IMR-90 (cell line): ENCODE measurements around the gene FBXO34. TPM values are rescaled to one million over a fixed set of nuclear protein-coding genes. Genes with fewer than 3 reads are reported as not detected.

ENCODE experiments used
- ATAC-seq: fragments of 200-7000 bp; cut with Tn5 transposase; 2 replicates; pipeline ENCODE4 v1.9.1; 2020; ENCODE audit warnings: low read depth, mild to moderate bottlenecking, moderate library complexity
- BruUV-seq: library from RNA; stranded (reverse); fragments of 400-500 nt; replicated peaks from 2 replicates; lab custom pipeline; 2021; lab: Mats Ljungman, UMichigan
- CTCF ChIA-PET: fragments of 300-600 bp; formaldehyde crosslinking; extraction: SDS; loops from one replicate; lab custom pipeline; 2021; ENCODE audit warnings: antibody characterized with exemption; lab: Yijun Ruan, JAX
- POLR2A ChIA-PET: fragments of 300-600 bp; sonication (Branson Sonifier 250); formaldehyde crosslinking; loops from one replicate; lab custom pipeline; 2022; ENCODE audit warnings: antibody characterized with exemption; ENCODE audit not compliant: unreplicated experiment; lab: Charles Lee
- DNase-seq: peaks from one replicate; pipeline ENCODE4 v3.0.0; 2013
- H2AFZ ChIP-seq: replicated peaks from 2 replicates; pipeline ENCODE3; 2013; ENCODE audit warnings: low read length, mild to moderate bottlenecking; ENCODE audit not compliant: poor library complexity
- H2AK5ac ChIP-seq: 2 replicates; pipeline ENCODE4 v1.6.1; 2013; ENCODE audit warnings: low read depth, low read length, inconsistent platforms
- H2AK9ac ChIP-seq: replicated peaks from 2 replicates; pipeline ENCODE3; 2013; ENCODE audit warnings: mild to moderate bottlenecking, low read depth, low read length, moderate library complexity; ENCODE audit not compliant: poor library complexity
- H2BK120ac ChIP-seq: 2 replicates; pipeline ENCODE4 v1.6.1; 2013; ENCODE audit warnings: low read depth, low read length, inconsistent platforms
- H2BK15ac ChIP-seq: 3 replicates; pipeline ENCODE4 v1.6.1; 2013; ENCODE audit warnings: low read depth, low read length, inconsistent platforms
- H2BK20ac ChIP-seq: 2 replicates; pipeline ENCODE4 v1.6.1; 2013; ENCODE audit warnings: low read depth, mild to moderate bottlenecking, inconsistent platforms, low read length, moderate library complexity
- H2BK5ac ChIP-seq: 2 replicates; pipeline ENCODE4 v1.6.1; 2013; ENCODE audit warnings: mild to moderate bottlenecking, low read depth, low read length, inconsistent platforms; ENCODE audit not compliant: poor library complexity, severe bottlenecking
- H3K14ac ChIP-seq: replicated peaks from 2 replicates; pipeline ENCODE4 v1.6.1; 2013; ENCODE audit warnings: low read depth, low read length, inconsistent platforms
- H3K18ac ChIP-seq: 2 replicates; pipeline ENCODE4 v1.6.1; 2013; ENCODE audit warnings: low read depth, low read length, control low read depth
- H3K23ac ChIP-seq: 2 replicates; pipeline ENCODE4 v1.6.1; 2013; ENCODE audit warnings: low read depth, low read length, inconsistent platforms
- H3K27ac ChIP-seq: 2 replicates; pipeline ENCODE4 v1.5.1; 2013; ENCODE audit warnings: mild to moderate bottlenecking, control low read depth, low read length; ENCODE audit not compliant: insufficient read depth
- H3K27me3 ChIP-seq: 2 replicates; pipeline ENCODE4 v1.6.1; 2013; ENCODE audit warnings: low read length; ENCODE audit not compliant: control insufficient read depth, insufficient read depth
- H3K36me3 ChIP-seq: 2 replicates; pipeline ENCODE4 v1.6.1; 2013; ENCODE audit warnings: low read length, mixed read lengths; ENCODE audit not compliant: control insufficient read depth, insufficient read depth
- H3K4ac ChIP-seq: 2 replicates; pipeline ENCODE4 v1.6.1; 2013; ENCODE audit warnings: low read depth, low read length, inconsistent platforms
- H3K4me1 ChIP-seq: 2 replicates; pipeline ENCODE4 v1.6.1; 2013; ENCODE audit warnings: low read length, mixed read lengths; ENCODE audit not compliant: control insufficient read depth, insufficient read depth
- H3K4me2 ChIP-seq: 2 replicates; pipeline ENCODE4 v1.6.1; 2013; ENCODE audit warnings: low read depth, mild to moderate bottlenecking, control low read depth, low read length, moderate library complexity
- H3K4me3 ChIP-seq: 2 replicates; pipeline ENCODE4 v1.5.1; 2013; ENCODE audit warnings: low read depth, mild to moderate bottlenecking, control low read depth, low read length, moderate library complexity; ENCODE audit not compliant: insufficient read depth
- H3K56ac ChIP-seq: 2 replicates; pipeline ENCODE4 v1.6.1; 2013; ENCODE audit warnings: low read length, inconsistent platforms; ENCODE audit not compliant: insufficient read depth; ENCODE audit errors: extremely low read depth
- H3K79me1 ChIP-seq, 2 experiments: 2 replicates each; pipeline ENCODE4 v1.6.1; 2013; ENCODE audit warnings: low read length in 2 of 2, inconsistent platforms in 1 of 2, low read depth in 1 of 2
- H3K9ac ChIP-seq: 2 replicates; pipeline ENCODE4 v1.6.1; 2013; ENCODE audit warnings: low read depth, low read length, control low read depth
- H3K9me1 ChIP-seq: 2 replicates; pipeline ENCODE4 v1.6.1; 2013; ENCODE audit warnings: low read length, inconsistent platforms; ENCODE audit not compliant: insufficient read depth
- H3K9me3 ChIP-seq: 2 replicates; pipeline ENCODE4 v1.6.1; 2013; ENCODE audit warnings: low read length; ENCODE audit not compliant: control insufficient read depth, insufficient read depth
- H4K20me1 ChIP-seq: 2 replicates; pipeline ENCODE4 v1.6.1; 2013; ENCODE audit warnings: low read length, inconsistent platforms; ENCODE audit not compliant: insufficient read depth
- H4K5ac ChIP-seq: 2 replicates; pipeline ENCODE4 v1.6.1; 2013; ENCODE audit warnings: mild to moderate bottlenecking, low read depth, low read length, control low read depth
- H4K8ac ChIP-seq, 2 experiments: 2 replicates each; pipeline ENCODE4 v1.6.1; 2013; ENCODE audit warnings: low read depth in 2 of 2, low read length in 2 of 2, control low read depth in 1 of 2, inconsistent platforms in 1 of 2
- H4K91ac ChIP-seq: 2 replicates; pipeline ENCODE4 v1.6.1; 2013; ENCODE audit warnings: low read depth, low read length, inconsistent platforms; ENCODE audit not compliant: insufficient read depth
- BHLHE40 ChIP-seq: fragments of 150-350 bp; IDR thresholded peaks from 2 replicates; pipeline ENCODE4 v1.6.1; 2016; ENCODE audit warnings: mild to moderate bottlenecking, low read depth, low read length
- CHD1 ChIP-seq: IDR thresholded peaks from 2 replicates; pipeline ENCODE4 v1.6.1; 2012; ENCODE audit warnings: low read depth, low read length, improper control_type of control experiment
- ELK1 ChIP-seq: fragments of 150-350 bp; IDR thresholded peaks from 2 replicates; pipeline ENCODE4 v1.6.1; 2016; ENCODE audit warnings: low read depth, mild to moderate bottlenecking, low read length, moderate library complexity, borderline replicate concordance
- FOS ChIP-seq: fragments of 150-350 bp; IDR thresholded peaks from 2 replicates; pipeline ENCODE4 v1.6.1; 2016; ENCODE audit warnings: low read depth, low read length
- MAFK ChIP-seq: IDR thresholded peaks from 2 replicates; pipeline ENCODE4 v1.6.1; 2012; ENCODE audit warnings: low read depth, low read length, improper control_type of control experiment
- MAZ ChIP-seq: IDR thresholded peaks from 2 replicates; pipeline ENCODE4 v1.6.1; 2012; ENCODE audit warnings: low read depth, mild to moderate bottlenecking, low read length, improper control_type of control experiment, moderate library complexity, borderline replicate concordance
- MXI1 ChIP-seq: IDR thresholded peaks from 2 replicates; pipeline ENCODE4 v1.6.1; 2012; ENCODE audit warnings: low read depth, mild to moderate bottlenecking, low read length, moderate library complexity, borderline replicate concordance
- NFE2L2 ChIP-seq: fragments of 150-350 bp; IDR thresholded peaks from 2 replicates; pipeline ENCODE4 v1.6.1; 2016; ENCODE audit warnings: low read depth, mild to moderate bottlenecking, low read length
- POLR2A ChIP-seq: IDR thresholded peaks from 2 replicates; pipeline ENCODE4 v1.6.1; 2012; ENCODE audit warnings: mild to moderate bottlenecking, low read depth, low read length
- RAD21 ChIP-seq: IDR thresholded peaks from 2 replicates; pipeline ENCODE4 v1.6.1; 2012; ENCODE audit warnings: low read length, improper control_type of control experiment
- RCOR1 ChIP-seq: IDR thresholded peaks from 2 replicates; pipeline ENCODE4 v1.6.1; 2012; ENCODE audit warnings: mild to moderate bottlenecking, low read length, improper control_type of control experiment; ENCODE audit not compliant: insufficient replicate concordance
- RFX5 ChIP-seq: IDR thresholded peaks from 2 replicates; pipeline ENCODE4 v1.8.0; 2012; ENCODE audit warnings: low read depth, mild to moderate bottlenecking, low read length, moderate library complexity
- SMC3 ChIP-seq: fragments of 150-350 bp; IDR thresholded peaks from 2 replicates; pipeline ENCODE4 v1.6.1; 2016; ENCODE audit warnings: low read depth, mild to moderate bottlenecking, antibody characterized with exemption, low read length, moderate library complexity
- USF2 ChIP-seq: fragments of 150-350 bp; IDR thresholded peaks from 2 replicates; pipeline ENCODE4 v1.6.1; 2017; ENCODE audit warnings: mild to moderate bottlenecking, antibody characterized with exemption, low read length, low read depth
- WGBS, 2 experiments: methylation state at CpG; one replicate each; pipeline versions ENCODE4 v1.1.5 to v1.1.7; 2013; ENCODE audit warnings: missing lambda C conversion rate in 2 of 2; ENCODE audit not compliant: insufficient read length in 1 of 2; ENCODE audit errors: extremely low coverage in 2 of 2; 5-methylcytosine and 5-hydroxymethylcytosine counted together
- dilution Hi-C: fragments of 300-500 bp; cut with HindIII; formaldehyde crosslinking; loops from one replicate; pipeline ENCODE4 v1.14.3; 2018; ENCODE audit warnings: low sequenced_read_pairs; ENCODE audit not compliant: unreplicated experiment
- in situ Hi-C: fragments of 300-500 bp; cut with MboI; formaldehyde crosslinking; loops from 3 replicates; pipeline ENCODE4 v1.14.3; 2019; ENCODE audit warnings: low sequenced_read_pairs, inconsistent platforms, mixed read lengths
- intact Hi-C: fragments of 100-400 bp; cut with micrococcal nuclease; formaldehyde crosslinking; loops from 2 replicates; pipeline ENCODE4 v1.10.0; 2022
- polyA plus RNA-seq, 3 experiments: library from polyadenylated mRNA; depleted of rRNA; stranded (reverse); fragments of >200 nt; gene quantifications; 2 replicates each; pipeline ENCODE4 v1.2.3, GENCODE V29; 2012; ENCODE audit warnings: low replicate concordance in 1 of 3
- total RNA-seq: library from RNA; depleted of rRNA; stranded (reverse); fragments of >200 nt; gene quantifications from 2 replicates; pipeline ENCODE4 v1.2.3, GENCODE V29; 2012

Gene FBXO34
- total and polyA plus RNA-seq, 2 of the 4 experiments (the other 2 are of a cell fraction), result 15.4 to 35.1 TPM

- TF ChIP-seq RFX5, result no peak
Observed at GRCh38 chr14:55383541-55384140, 112.4 kb downstream of the FBXO34 start (continued).

- H3K4me2 ChIP-seq, result no peak overlapping the region
- H3K9me1 ChIP-seq, result peaks cover 16% of the 10 kb centered on the region
- peak overlapping the region; percentile 16; the same call in 1 of the 2 replicates for H3K18ac ChIP-seq
- no peak overlapping the region for H2AK9ac ChIP-seq
- BruUV-seq, result no TSS peak
- POLR2A ChIA-PET, result no interaction called here
- no peak overlapping the region for H4K5ac ChIP-seq
- H3K4me3 ChIP-seq, result no peak overlapping the region
- in situ Hi-C loops, result no loop called here
- H3K9ac ChIP-seq, result no peak overlapping the region
- no peak overlapping the region for H2AFZ ChIP-seq
- H2BK5ac ChIP-seq, result no peak overlapping the region
- H3K27ac ChIP-seq, result no peak overlapping the region
- DNase-seq (no peak), ATAC-seq (no peak)
- H2BK20ac ChIP-seq, result no peak overlapping the region
- H3K56ac ChIP-seq, result no peak overlapping the region
- CTCF ChIA-PET, result no interaction called here
- H3K27me3 ChIP-seq, result no peaks in the 10 kb centered on the region
- H3K14ac ChIP-seq, result no peak overlapping the region
- H3K4me1 ChIP-seq, result peaks cover 20% of the 10 kb centered on the region
- dilution Hi-C loops, result no loop called here
- H4K20me1 ChIP-seq, result no peaks in the 10 kb centered on the region
- H3K36me3 ChIP-seq, result peaks cover 26% of the 10 kb centered on the region
- H4K8ac ChIP-seq, result no peak overlapping the region
- no peaks in the 10 kb centered on the region for H3K9me3 ChIP-seq
- no peak overlapping the region for H3K23ac ChIP-seq
- H2BK120ac ChIP-seq, result no peak overlapping the region
- H3K4ac ChIP-seq, result no peak overlapping the region
- 95% methylated on average over 3 of the region's 3 CpGs; no CpG with 5 or more reads in 1 of the 2 experiments for WGBS, 2 experiments
- peaks cover 3 to 30% of the 10 kb centered on the region in 2 experiments; a peak in 2 of 4 replicates for H3K79me1 ChIP-seq
- no peak overlapping the region for H2AK5ac ChIP-seq
- no peak overlapping the region for H2BK15ac ChIP-seq
- no peak overlapping the region for H4K91ac ChIP-seq
- intact Hi-C loops, result no loop called here
- no peak for TF ChIP-seq SMC3
- no peak for TF ChIP-seq POLR2A
- TF ChIP-seq MXI1, result no peak
- no peak for TF ChIP-seq FOS
- TF ChIP-seq NFE2L2, result no peak
- TF ChIP-seq RAD21, result no peak
- no peak for TF ChIP-seq USF2
- no peak for TF ChIP-seq RFX5
- no peak for TF ChIP-seq RCOR1
- no peak for TF ChIP-seq MAZ
- no peak for TF ChIP-seq ELK1
- TF ChIP-seq CHD1, result no peak
- TF ChIP-seq BHLHE40, result no peak
- TF ChIP-seq MAFK, result no peak
Observed at GRCh38 chr14:55384536-55384935, 113.3 kb downstream of the FBXO34 start.
